Measurements from ENCODE around the gene RWDD1.

RWDD1 gene

GRCh38 chr6:116570856-116571682 is at the start of gene RWDD1:
Gene RWDD1, plus strand, starts transcription at chr6:116571504. Its CDS starts 79 bp downstream, at chr6:116571583.
- DNase-seq (ENCODE audit: low spot score), result peak; percentile 98

GRCh38 chr6:116522896-116523295 is 48.4 kb upstream of the RWDD1 start:
- DNase-seq (ENCODE audit: low spot score), result no peak

GRCh38 chr6:116524236-116524635 is 47.1 kb upstream of the RWDD1 start:
- DNase-seq (ENCODE audit: low spot score), result no peak

- no peak for DNase-seq (ENCODE audit: low spot score)
Observed at GRCh38 chr6:116528133-116528532, 43.2 kb upstream of the RWDD1 start.

- no peak for DNase-seq (ENCODE audit: low spot score)
Observed at GRCh38 chr6:116528780-116529179, 42.5 kb upstream of the RWDD1 start.

GRCh38 chr6:116529466-116530290 is 41.6 kb upstream of the RWDD1 start:
- no peak for DNase-seq (ENCODE audit: low spot score)

GRCh38 chr6:116530436-116530835 is 40.9 kb upstream of the RWDD1 start:
- no peak for DNase-seq (ENCODE audit: low spot score)

- DNase-seq (ENCODE audit: low spot score), result peak; percentile 71
Observed at GRCh38 chr6:116531675-116532570, 39.4 kb upstream of the RWDD1 start.

- DNase-seq (ENCODE audit: low spot score), result no peak
Observed at GRCh38 chr6:116533233-116533957, 37.9 kb upstream of the RWDD1 start.

GRCh38 chr6:116535109-116535508 is 36.2 kb upstream of the RWDD1 start:
- no peak for DNase-seq (ENCODE audit: low spot score)

GRCh38 chr6:116536216-116536621 is 35.1 kb upstream of the RWDD1 start:
- peak; percentile 67 for DNase-seq (ENCODE audit: low spot score)

- no peak for DNase-seq (ENCODE audit: low spot score)
Observed at GRCh38 chr6:116542426-116542825, 28.9 kb upstream of the RWDD1 start.

- DNase-seq (ENCODE audit: low spot score), result no peak
Observed at GRCh38 chr6:116543149-116543548, 28.2 kb upstream of the RWDD1 start.

GRCh38 chr6:116545651-116546050 is 25.7 kb upstream of the RWDD1 start, which contains the start of gene TRAPPC3L:
Gene TRAPPC3L, minus strand, starts transcription at chr6:116545684. Its CDS starts 170 bp downstream, at chr6:116545514.
- DNase-seq (ENCODE audit: low spot score), result no peak

- DNase-seq (ENCODE audit: low spot score), result no peak
Observed at GRCh38 chr6:116547358-116547757, 23.9 kb upstream of the RWDD1 start.

- DNase-seq (ENCODE audit: low spot score), result no peak
Observed at GRCh38 chr6:116550796-116551195, 20.5 kb upstream of the RWDD1 start.

GRCh38 chr6:116553451-116553850 is 17.9 kb upstream of the RWDD1 start, which contains the start of gene CALHM4:
Gene CALHM4, plus strand, starts transcription at chr6:116553751. Its CDS starts 43 bp downstream, at chr6:116553794.
- no peak for DNase-seq (ENCODE audit: low spot score)

GRCh38 chr6:116556065-116556464 is 15.2 kb upstream of the RWDD1 start:
- DNase-seq (ENCODE audit: low spot score), result no peak

- no peak for DNase-seq (ENCODE audit: low spot score)
Observed at GRCh38 chr6:116556814-116557415, 14.4 kb upstream of the RWDD1 start.

GRCh38 chr6:116557893-116558292 is 13.4 kb upstream of the RWDD1 start:
- no peak for DNase-seq (ENCODE audit: low spot score)

GRCh38 chr6:116560130-116560529 is 11.2 kb upstream of the RWDD1 start:
- DNase-seq (ENCODE audit: low spot score), result no peak
